Pancreas (tissue), 10 donors: Measurements from ENCODE around the gene PLD1. TPM values are rescaled to one million over a fixed set of nuclear protein-coding genes. Genes with fewer than 3 reads are reported as not detected.

Experiments
- ATAC-seq, 4 donors: fragments of 200-7000 bp; cut with Tn5 transposase; one replicate each; pipeline versions ENCODE4 v1.8.0 to v1.9.1; 2020; ENCODE audit warnings: mild to moderate bottlenecking in 4 of 4, moderate library complexity in 4 of 4
- DNase-seq, 6 donors: peaks; one replicate each; pipeline ENCODE4 v3.0.0-alpha.2; 2020
- FAIRE-seq: peaks from 2 replicates; lab custom pipeline; 2012; peaks lifted over from hg19 to GRCh38; lab: Jason Lieb, UNC
- H3K27ac ChIP-seq, 4 donors: fragments of 200-600 bp; sonication (generic); 1 replicate in 3 of 4; 2 replicates in 1 of 4; pipeline versions ENCODE4 v1.5.0 to v1.8.0; 2020
- H3K27me3 ChIP-seq, 4 donors: fragments of 200-600 bp; one replicate each; pipeline ENCODE4 v1.8.0; 2021
- H3K36me3 ChIP-seq, 3 donors: fragments of 200-600 bp; sonication (generic) in 1 of 3; one replicate each; pipeline versions ENCODE4 v1.5.0 to v1.8.0; 2020 to 2021
- H3K4me1 ChIP-seq, 3 donors: fragments of 200-600 bp; one replicate each; pipeline ENCODE4 v1.8.0; 2021
- H3K4me3 ChIP-seq, 4 donors: fragments of 200-600 bp; sonication (generic) in 2 of 4; one replicate each; pipeline versions ENCODE4 v1.5.0 to v1.8.0; 2020 to 2021
- H3K9me3 ChIP-seq, 4 donors: fragments of 200-600 bp; one replicate each; pipeline ENCODE4 v1.8.0; 2021
- WGBS, 2 donors: extraction: QIAGEN DNeasy Blood & Tissue Kit; methylation state at CpG; one replicate each; pipeline ENCODE4 v1.1.7; 2013; 5-methylcytosine and 5-hydroxymethylcytosine counted together
- intact Hi-C, 3 donors: fragments of 100-400 bp; cut with DNase I; formaldehyde crosslinking; loops; one replicate each; pipeline versions ENCODE4 v1.11.1 to v1.14.2; 2022
- polyA plus RNA-seq, 2 donors: library from polyadenylated mRNA; stranded (reverse); fragments of 200-250 nt; gene quantifications; one replicate each; pipeline ENCODE4 v1.2.3, GENCODE V29; 2013
- total RNA-seq, 6 donors: library from RNA; stranded (reverse); fragmentation: NEBNext Ultra II Directional in 4 of 6; extraction: Animal tissue kit (Norgen Biotek cat#: 25700) in 4 of 6; gene quantifications; one replicate each; pipeline versions ENCODE4 v1.2.1 to v1.2.4, GENCODE V29; 2021 to 2023
- TF ChIP-seq, protein P1 (sequence below), 4 donors: fragments of 200-600 bp; sonication (generic) in 3 of 4; IDR thresholded peaks; one replicate each; pipeline versions ENCODE4 v1.5.0 to v1.8.0; 2021; ENCODE audit warnings: antibody characterized with exemption in 4 of 4
- donor health status: healthy with polysubstance abuse.
- donor health status: DM: no; HTN: no; CAD: no; lungs with moderate emphysema.
- donor health status: DM: no; HTN: no; CAD: no.
- donor health status: control.
- donor health status: control.
- donor health status: Bipolar disorder and iron deficiency.
- donor health status: DM: yes; HTN: yes; CAD: no.
- donor health status: DM: no; HTN: no; CAD: no.
- donor health status: DM: no; HTN: no; CAD: no.
- donor health status: DM: yes; HTN: yes; CAD: no.

PLD1 gene
- total and polyA plus RNA-seq, 8 donors = 14.7 to 62.1 (median 33.7) TPM

DNA sequence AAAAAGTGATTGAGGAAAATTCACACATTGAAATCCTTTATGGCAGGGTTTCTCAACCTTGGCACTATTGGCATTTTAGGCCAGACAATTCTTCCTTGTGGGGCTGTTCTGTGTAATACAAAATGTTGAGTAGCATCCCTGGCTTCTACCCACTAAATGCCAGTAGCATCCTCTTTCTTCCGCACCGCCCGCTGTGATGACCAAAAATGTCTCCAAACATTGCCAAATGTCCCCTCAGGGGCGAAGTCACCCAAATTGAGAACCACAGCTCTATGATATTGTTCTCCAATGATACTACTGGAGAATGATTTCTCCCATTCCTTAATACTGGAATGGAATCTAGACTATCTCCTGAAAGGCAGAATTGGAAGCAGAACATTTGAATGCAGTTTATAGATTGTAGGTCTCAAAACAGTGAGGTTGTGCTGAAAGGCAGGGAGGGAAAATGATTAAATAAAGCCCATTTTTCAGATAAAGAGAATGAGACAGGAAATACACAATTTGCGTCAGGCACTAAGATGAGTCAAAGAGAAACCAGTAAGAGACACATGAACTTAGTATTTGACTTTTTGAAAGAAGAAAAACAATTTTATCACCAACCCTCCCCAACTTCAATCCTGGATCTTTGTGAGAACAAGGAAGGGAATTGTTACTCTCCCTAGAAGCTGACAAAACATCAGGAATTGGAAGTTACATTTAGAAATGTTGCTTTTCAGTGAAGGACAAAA is 248.5 kb downstream of the PLD1 start:
- ATAC-seq (no peak), DNase-seq (no peak), FAIRE-seq (no peak)
- Histone ChIP-seq H3K4me3 (no peak overlapping the region), H3K27ac (no peak overlapping the region), H3K4me1 (no peaks in the 10 kb centered on the region), H3K9me3 (no peaks in the 10 kb centered on the region), H3K36me3 (no peaks in the 10 kb centered on the region), H3K27me3 (no peaks in the 10 kb centered on the region)
- intact Hi-C loops = loop anchor here in 2 of 3 donors (5.0 to 10.0 kb wide), 4 partner anchors 379 to 597 kb away; no protein-coding TSS in a partner anchor
- WGBS, 2 donors = 92 to 94% methylated on average over 5 of the region's 5 CpGs
- TF ChIP-seq, protein P1, sequence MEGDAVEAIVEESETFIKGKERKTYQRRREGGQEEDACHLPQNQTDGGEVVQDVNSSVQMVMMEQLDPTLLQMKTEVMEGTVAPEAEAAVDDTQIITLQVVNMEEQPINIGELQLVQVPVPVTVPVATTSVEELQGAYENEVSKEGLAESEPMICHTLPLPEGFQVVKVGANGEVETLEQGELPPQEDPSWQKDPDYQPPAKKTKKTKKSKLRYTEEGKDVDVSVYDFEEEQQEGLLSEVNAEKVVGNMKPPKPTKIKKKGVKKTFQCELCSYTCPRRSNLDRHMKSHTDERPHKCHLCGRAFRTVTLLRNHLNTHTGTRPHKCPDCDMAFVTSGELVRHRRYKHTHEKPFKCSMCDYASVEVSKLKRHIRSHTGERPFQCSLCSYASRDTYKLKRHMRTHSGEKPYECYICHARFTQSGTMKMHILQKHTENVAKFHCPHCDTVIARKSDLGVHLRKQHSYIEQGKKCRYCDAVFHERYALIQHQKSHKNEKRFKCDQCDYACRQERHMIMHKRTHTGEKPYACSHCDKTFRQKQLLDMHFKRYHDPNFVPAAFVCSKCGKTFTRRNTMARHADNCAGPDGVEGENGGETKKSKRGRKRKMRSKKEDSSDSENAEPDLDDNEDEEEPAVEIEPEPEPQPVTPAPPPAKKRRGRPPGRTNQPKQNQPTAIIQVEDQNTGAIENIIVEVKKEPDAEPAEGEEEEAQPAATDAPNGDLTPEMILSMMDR (IDR thresholded peaks at IDR 0.05) = no peak

DNA sequence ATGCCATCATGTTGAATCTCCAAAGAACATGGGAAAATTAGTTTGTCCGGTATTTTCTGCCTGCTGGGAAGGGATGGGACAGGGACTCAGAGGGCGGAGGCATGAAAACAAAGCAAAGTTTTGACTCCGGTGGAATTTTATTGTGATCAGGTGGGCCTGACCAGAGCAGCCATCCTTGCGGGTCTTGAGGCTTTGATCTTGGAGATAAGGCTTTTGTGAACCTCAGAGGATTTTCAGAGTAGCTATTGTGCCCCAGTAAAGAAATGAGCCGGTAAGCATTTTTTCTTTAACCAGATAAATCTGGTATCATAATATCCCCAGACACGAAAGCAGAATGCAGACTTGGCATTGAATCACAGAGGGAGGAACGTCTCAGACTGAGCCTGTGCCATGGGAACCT is 250.7 kb downstream of the PLD1 start:
- no peak overlapping the region for H3K27ac ChIP-seq
- no peak for FAIRE-seq
- no peaks in the 10 kb centered on the region for H3K27me3 ChIP-seq
- H3K4me1 ChIP-seq = no peaks in the 10 kb centered on the region
- no peak overlapping the region for H3K4me3 ChIP-seq
- H3K36me3 ChIP-seq = no peaks in the 10 kb centered on the region
- TF ChIP-seq, protein P1 (IDR thresholded peaks at IDR 0.05) = no peak
- no peak for DNase-seq
- no peak for ATAC-seq
- H3K9me3 ChIP-seq = no peaks in the 10 kb centered on the region
- intact Hi-C loops = no loop called here
- 84 to 91% methylated on average over 7 of the region's 7 CpGs for WGBS, 2 donors

DNA sequence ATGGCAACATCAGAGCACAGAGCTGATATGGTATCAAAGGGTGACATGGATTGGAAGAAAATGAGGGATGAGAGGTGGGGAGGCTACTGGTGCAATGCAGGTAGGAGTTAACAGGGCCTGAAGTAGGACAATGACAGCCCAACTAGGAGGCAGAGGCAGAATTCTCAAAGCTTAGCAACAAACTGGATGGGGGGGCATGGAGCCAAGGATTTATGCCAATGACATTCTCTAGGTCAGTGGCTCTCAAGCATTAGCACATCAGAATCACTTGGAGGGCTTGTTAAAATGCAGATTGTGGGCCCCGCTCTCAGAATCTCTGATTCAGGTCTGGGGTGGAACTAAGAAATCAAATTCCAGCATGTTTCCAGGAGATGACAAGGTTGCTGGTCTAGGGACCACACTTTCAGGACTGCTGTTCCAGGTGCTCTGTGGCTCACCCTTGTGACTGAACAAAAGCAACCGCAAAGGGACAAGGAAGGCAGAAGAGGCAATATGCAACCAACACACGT is 252.0 kb downstream of the PLD1 start:
- ATAC-seq (no peak), FAIRE-seq (no peak), DNase-seq (no peak)
- 86 to 96% methylated on average over 3 of the region's 3 CpGs for WGBS, 2 donors
- Histone ChIP-seq H3K27me3 (no peaks in the 10 kb centered on the region), H3K9me3 (no peaks in the 10 kb centered on the region), H3K4me1 (no peaks in the 10 kb centered on the region), H3K27ac (no peak overlapping the region), H3K4me3 (no peak overlapping the region), H3K36me3 (no peaks in the 10 kb centered on the region)
- TF ChIP-seq, protein P1 (IDR thresholded peaks at IDR 0.05) = no peak
- intact Hi-C loops = no loop called here

DNA sequence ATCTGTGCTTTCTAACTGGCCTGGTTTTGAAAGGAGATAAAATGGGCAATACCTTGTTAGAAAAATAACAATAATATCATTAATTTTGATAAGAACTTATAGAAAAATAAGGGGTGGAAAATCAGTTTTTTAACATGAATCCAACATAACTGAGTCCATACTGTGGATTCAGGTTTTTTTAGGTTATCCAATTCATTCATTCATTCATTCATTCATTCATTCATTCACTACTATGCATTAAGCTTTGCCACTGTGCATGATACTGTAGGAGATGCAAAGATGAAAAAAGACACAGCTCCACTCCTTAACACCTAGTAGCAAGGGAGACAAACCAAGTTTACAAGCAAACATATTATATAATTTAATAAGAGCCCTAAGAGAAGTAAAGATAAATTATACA is 253.1 kb downstream of the PLD1 start:
- Histone ChIP-seq H3K9me3 (no peaks in the 10 kb centered on the region), H3K4me3 (no peak overlapping the region), H3K27me3 (no peaks in the 10 kb centered on the region), H3K27ac (no peak overlapping the region), H3K36me3 (no peaks in the 10 kb centered on the region), H3K4me1 (no peaks in the 10 kb centered on the region)
- intact Hi-C loops = no loop called here
- no peak for DNase-seq
- FAIRE-seq = no peak
- TF ChIP-seq, protein P1 (IDR thresholded peaks at IDR 0.05) = no peak
- ATAC-seq = no peak

DNA sequence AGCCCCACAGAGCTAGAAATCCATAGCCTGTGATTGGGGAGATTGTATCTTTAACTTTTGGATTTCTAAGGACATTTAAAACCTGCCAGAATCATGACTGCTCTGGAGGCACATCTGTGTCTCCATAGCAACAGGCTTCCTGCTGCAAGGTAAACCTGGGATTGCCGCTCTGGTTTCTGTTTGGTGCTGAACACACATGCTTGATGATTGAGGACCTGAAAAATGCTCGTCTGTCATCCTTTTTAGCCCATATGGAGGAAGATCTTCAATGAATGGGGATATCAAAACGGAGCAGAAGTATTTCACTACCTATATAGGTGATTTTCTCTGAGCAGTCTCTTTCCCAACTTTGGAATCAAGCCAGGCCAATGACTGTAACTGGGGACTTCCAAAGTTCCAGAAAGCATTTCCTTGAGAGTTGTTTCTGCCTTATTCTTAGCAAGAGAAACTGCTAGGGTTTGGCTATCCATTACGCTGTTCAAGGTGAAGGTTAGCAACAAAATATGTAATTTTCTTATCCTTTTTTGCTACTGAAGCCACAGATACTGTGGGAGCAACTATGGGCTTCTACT is 253.6 kb downstream of the PLD1 start:
- TF ChIP-seq, protein P1 (IDR thresholded peaks at IDR 0.05) = no peak
- Histone ChIP-seq H3K27me3 (no peaks in the 10 kb centered on the region), H3K4me1 (no peaks in the 10 kb centered on the region), H3K36me3 (no peaks in the 10 kb centered on the region), H3K27ac (no peak overlapping the region), H3K4me3 (peak overlapping the region in 1 of 4 donors; percentile 7), H3K9me3 (no peaks in the 10 kb centered on the region)
- DNase-seq (no peak), FAIRE-seq (no peak), ATAC-seq (peak in 3 of 4 donors; percentile 61 to 79 (median 73))
- intact Hi-C loops = no loop called here
- WGBS, 2 donors = 34 to 48% methylated on average over 4 of the region's 4 CpGs
